ENCODE data around the gene TSKS. TPM values are rescaled to one million over a fixed set of nuclear protein-coding genes. Genes with fewer than 3 reads are reported as not detected.

The TSKS gene
- total RNA-seq, 1 donor: 1.4 TPM

- peak within 1 kb of the TSS; percentile 74 for H3K4me3 ChIP-seq (ENCODE audit: low read depth, low read length)
- DNase-seq (ENCODE audit: low read depth): peak; percentile 74
- TF ChIP-seq CTCF (IDR thresholded peaks at IDR 0.05; ENCODE audit: insufficient read depth, low read length): no peak
Measured at GRCh38 chr19:49690656-49691242, 72.4 kb downstream of the TSKS start, which contains the start of gene CPT1C. Gene CPT1C, plus strand, starts transcription at chr19:49691116. Its CDS starts 1,137 bp downstream, at chr19:49692253.

GRCh38 chr19:49690079-49690655 lies 72.9 kb downstream of the TSKS start:
- DNase-seq (ENCODE audit: low read depth): no peak
- TF ChIP-seq CTCF (IDR thresholded peaks at IDR 0.05; ENCODE audit: insufficient read depth, low read length): no peak
- peak overlapping the region; percentile 74 for H3K4me3 ChIP-seq (ENCODE audit: low read depth, low read length)

Small RNA genes within 50 kb of the gene (small RNA-seq; reads per million reads assigned to genes)
- gene MIR6799: not detected
- gene RNU6-841P: not detected

Other genes starting within 250 kb of the TSKS start
- 121 and 181 TPM in 2 replicates for gene RCN3, start 235.3 kb downstream of the TSKS start, total RNA-seq (ENCODE audit: low replicate concordance)
- gene NOSIP, start 182.8 kb downstream of the TSKS start, total RNA-seq (ENCODE audit: low replicate concordance): 35.7 and 46.9 TPM in 2 replicates
- gene PRRG2, start 182.0 kb downstream of the TSKS start, total RNA-seq (ENCODE audit: low replicate concordance): 0.27 and 0.57 TPM in 2 replicates
- gene PRR12, start 172.1 kb downstream of the TSKS start, total RNA-seq (ENCODE audit: low replicate concordance): 3.2 and 3.7 TPM in 2 replicates
- gene RRAS, start 123.2 kb downstream of the TSKS start, total RNA-seq (ENCODE audit: low replicate concordance): 13.7 and 52.4 TPM in 2 replicates
- gene SCAF1, start 121.1 kb downstream of the TSKS start, total RNA-seq (ENCODE audit: low replicate concordance): 16.9 and 41.1 TPM in 2 replicates
- 33.3 and 106 TPM in 2 replicates for gene IRF3, start 97.4 kb downstream of the TSKS start, total RNA-seq (ENCODE audit: low replicate concordance)
- gene BCL2L12, start 97.4 kb downstream of the TSKS start, total RNA-seq (ENCODE audit: low replicate concordance): 3.9 and 6.1 TPM in 2 replicates
- 32.5 and 164 TPM in 2 replicates for gene PRMT1, start 86.0 kb downstream of the TSKS start, total RNA-seq (ENCODE audit: low replicate concordance)
- gene ADM5, start 73.7 kb downstream of the TSKS start, total RNA-seq (ENCODE audit: low replicate concordance): 0.33 and 0.63 TPM in 2 replicates
- gene CPT1C, start 72.2 kb downstream of the TSKS start, total RNA-seq (ENCODE audit: low replicate concordance): 23.4 and 39.4 TPM in 2 replicates
- gene AP2A1, start 3.7 kb upstream of the TSKS start, total RNA-seq (ENCODE audit: low replicate concordance): 85.6 and 115 TPM in 2 replicates
- 23.5 and 27.5 TPM in 2 replicates for gene FUZ, start 50.0 kb upstream of the TSKS start, total RNA-seq (ENCODE audit: low replicate concordance)
- 19.4 and 21.7 TPM in 2 replicates for gene MED25, start 55.0 kb upstream of the TSKS start, total RNA-seq (ENCODE audit: low replicate concordance)
- 46.2 and 51.2 TPM in 2 replicates for gene PTOV1, start 87.9 kb upstream of the TSKS start, total RNA-seq (ENCODE audit: low replicate concordance)
- 42.3 and 58.3 TPM in 2 replicates for gene PNKP, start 104.3 kb upstream of the TSKS start, total RNA-seq (ENCODE audit: low replicate concordance)
- gene AKT1S1, start 114.0 kb upstream of the TSKS start, total RNA-seq (ENCODE audit: low replicate concordance): 14.4 and 20.6 TPM in 2 replicates
- gene TBC1D17, start 114.4 kb upstream of the TSKS start, total RNA-seq (ENCODE audit: low replicate concordance): 16.3 and 17.1 TPM in 2 replicates
- 1.1 TPM in 1 of 2 replicates, not detected in the other for gene IL4I1, start 133.6 kb upstream of the TSKS start, total RNA-seq (ENCODE audit: low replicate concordance)
- 81.5 and 106 TPM in 2 replicates for gene ATF5, start 165.9 kb upstream of the TSKS start, total RNA-seq (ENCODE audit: low replicate concordance)
- gene NUP62, start 166.2 kb upstream of the TSKS start, total RNA-seq (ENCODE audit: low replicate concordance): 11.3 and 35.4 TPM in 2 replicates
- not detected in 2 replicates for gene SIGLEC11, start 197.9 kb upstream of the TSKS start, total RNA-seq (ENCODE audit: low replicate concordance)